Kidney (tissue), 14 donors: ENCODE results near the gene FGGY. TPM values are rescaled to one million over a fixed set of nuclear protein-coding genes. Genes with fewer than 3 reads are reported as not detected.

Source experiments
- DNase-seq, 5 donors: peaks; one replicate each; pipeline ENCODE4 v3.0.0-alpha.2; 2013 to 2020
- FAIRE-seq: peaks from 2 replicates; lab custom pipeline; 2012; peaks lifted over from hg19 to GRCh38; lab: Jason Lieb, UNC
- H3K27ac ChIP-seq, 2 donors: one replicate each; pipeline ENCODE4 v1.7.0; 2013; ENCODE audit warnings: low read depth in 2 of 2, low read length in 2 of 2, inconsistent platforms in 1 of 2
- H3K27me3 ChIP-seq: one replicate; pipeline ENCODE4 v1.7.1; 2013; ENCODE audit warnings: low read length, inconsistent platforms; ENCODE audit not compliant: control insufficient read depth, insufficient read depth
- H3K36me3 ChIP-seq, 3 donors: one replicate each; pipeline versions ENCODE4 v1.7.0 to v1.7.1; 2013; ENCODE audit warnings: low read length in 3 of 3, control low read depth in 1 of 3, inconsistent platforms in 1 of 3; ENCODE audit not compliant: insufficient read depth in 3 of 3, control insufficient read depth in 2 of 3
- H3K4me1 ChIP-seq, 3 donors: one replicate each; pipeline versions ENCODE4 v1.7.0 to v1.7.1; 2013; ENCODE audit warnings: low read length in 3 of 3, inconsistent platforms in 1 of 3, low read depth in 1 of 3; ENCODE audit not compliant: control insufficient read depth in 2 of 3, insufficient read depth in 2 of 3
- H3K4me3 ChIP-seq, 3 donors: one replicate each; pipeline versions ENCODE4 v1.7.0 to v1.8.1; 2013; ENCODE audit warnings: low read length in 3 of 3, control low read depth in 1 of 3, inconsistent platforms in 1 of 3
- H3K9ac ChIP-seq, 3 donors: one replicate each; pipeline versions ENCODE4 v1.7.0 to v1.7.1; 2013; ENCODE audit warnings: low read length in 3 of 3, control low read depth in 1 of 3, inconsistent platforms in 1 of 3
- H3K9me3 ChIP-seq, 3 donors: one replicate each; pipeline versions ENCODE4 v1.7.0 to v1.7.1; 2013; ENCODE audit warnings: low read length in 3 of 3, control low read depth in 1 of 3, inconsistent platforms in 1 of 3; ENCODE audit not compliant: control insufficient read depth in 2 of 3, insufficient read depth in 1 of 3
- CTCF ChIP-seq: IDR thresholded peaks from 3 replicates; pipeline ENCODE4 v1.5.1; 2012; ENCODE audit warnings: mild to moderate bottlenecking, moderate library complexity, borderline replicate concordance; ENCODE audit not compliant: insufficient read depth; ENCODE audit errors: extremely low read depth
- intact Hi-C: fragments of 100-400 bp; cut with DNase I; formaldehyde crosslinking; loops from one replicate; pipeline ENCODE4 v1.11.1; 2022
- polyA plus RNA-seq: library from polyadenylated mRNA; stranded (reverse); fragments of 350-450 nt; fragmentation: Illumina TruSeq; extraction: RNeasy Lipid Tissue Mini Kit (QIAGEN cat#74804); gene quantifications from one replicate; pipeline ENCODE4 v1.2.3, GENCODE V29; 2014; ENCODE audit warnings: low read depth, low replicate concordance; ENCODE audit not compliant: insufficient read depth
- total RNA-seq: library from RNA; stranded (reverse); fragmentation: NEBNext Ultra II Directional; extraction: Animal tissue kit (Norgen Biotek cat#: 25700); gene quantifications from one replicate; pipeline ENCODE4 v1.2.1, GENCODE V29; 2021
- donor health status: control.
- donor health status: control.
- donor health status: control.
- donor health status: control.
- donor health status: control.
- donor health status: DM: yes; HTN: yes; CAD: no.
- donor health status: Normal renal cell carcinoma (clear cell type).

Gene FGGY
- total and polyA plus RNA-seq, 2 donors from 2014 or later: 11.2 to 31.0 TPM

DNA sequence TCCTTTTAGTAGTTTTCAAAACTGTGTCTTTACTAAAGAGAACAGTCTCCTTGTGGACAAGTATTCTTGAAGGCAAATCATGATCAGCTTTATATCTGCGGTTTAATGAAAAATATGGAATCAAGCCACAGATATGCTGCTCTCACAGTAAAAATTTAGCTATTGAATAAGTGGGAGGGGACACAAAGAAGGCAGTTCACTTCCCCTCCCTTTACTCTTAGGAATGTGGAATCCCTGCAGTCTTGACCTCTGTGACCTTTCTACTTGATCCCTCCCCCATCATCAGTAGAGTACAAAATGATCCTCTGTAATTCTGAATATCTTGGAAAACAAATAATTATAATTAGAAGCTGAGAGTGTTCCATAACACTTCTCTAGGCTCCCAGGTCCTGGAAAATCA is 381.1 kb downstream of the FGGY start:
- intact Hi-C loops: no loop called here
- FAIRE-seq (no peak), DNase-seq (peak in 1 of 5 donors; percentile 40)
- Histone ChIP-seq H3K27me3 (no peaks in the 10 kb centered on the region), H3K9me3 (no peaks in the 10 kb centered on the region), H3K36me3 (no peaks in the 10 kb centered on the region), H3K27ac (no peak overlapping the region), H3K9ac (no peak overlapping the region), H3K4me1 (peaks cover 0 to 3% (median 3%) of the 10 kb centered on the region in 3 donors), H3K4me3 (no peak overlapping the region)
- no peak for TF ChIP-seq CTCF

DNA sequence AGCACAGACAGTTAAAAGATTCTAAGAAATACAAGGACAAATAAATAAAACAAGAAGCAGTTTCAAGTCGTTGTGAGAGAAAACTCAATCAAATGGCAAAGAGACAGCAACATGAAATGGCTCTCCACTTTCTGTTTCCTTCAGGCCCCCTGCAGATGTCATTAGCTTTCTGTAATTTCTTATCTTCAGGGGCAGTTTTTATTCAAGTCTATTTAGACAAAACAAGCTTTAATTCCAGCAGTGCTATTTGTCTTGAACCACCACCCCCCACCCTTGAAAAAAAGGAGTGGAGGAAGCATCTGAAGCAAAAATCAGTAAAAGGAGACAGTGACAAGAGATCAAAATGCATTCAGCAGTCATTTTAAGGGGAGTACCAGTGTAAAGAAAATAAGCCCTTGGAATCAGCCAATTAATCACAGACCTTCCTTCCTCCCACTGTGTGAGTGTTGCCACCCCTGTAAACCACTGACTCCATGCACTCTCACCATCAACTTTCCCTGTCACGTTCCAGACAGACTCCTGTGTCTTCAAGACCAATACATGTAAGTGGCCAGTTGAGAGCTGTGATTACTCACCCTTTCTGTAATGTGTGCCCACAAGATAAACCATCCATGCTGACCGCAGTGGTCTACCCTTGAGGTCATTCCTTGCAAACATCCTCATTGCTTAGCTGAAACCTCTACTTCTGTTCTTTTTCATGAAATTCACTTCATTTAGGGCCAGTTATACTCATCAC is 381.8 kb downstream of the FGGY start:
- no peak for TF ChIP-seq CTCF
- Histone ChIP-seq H3K36me3 (no peaks in the 10 kb centered on the region), H3K4me3 (no peak overlapping the region), H3K4me1 (peaks cover 0 to 3% (median 3%) of the 10 kb centered on the region in 3 donors), H3K27ac (no peak overlapping the region), H3K27me3 (no peaks in the 10 kb centered on the region), H3K9me3 (no peaks in the 10 kb centered on the region), H3K9ac (no peak overlapping the region)
- intact Hi-C loops: no loop called here
- peak in 4 of 5 donors; percentile 74 to 93 (median 86) for DNase-seq
- no peak for FAIRE-seq

DNA sequence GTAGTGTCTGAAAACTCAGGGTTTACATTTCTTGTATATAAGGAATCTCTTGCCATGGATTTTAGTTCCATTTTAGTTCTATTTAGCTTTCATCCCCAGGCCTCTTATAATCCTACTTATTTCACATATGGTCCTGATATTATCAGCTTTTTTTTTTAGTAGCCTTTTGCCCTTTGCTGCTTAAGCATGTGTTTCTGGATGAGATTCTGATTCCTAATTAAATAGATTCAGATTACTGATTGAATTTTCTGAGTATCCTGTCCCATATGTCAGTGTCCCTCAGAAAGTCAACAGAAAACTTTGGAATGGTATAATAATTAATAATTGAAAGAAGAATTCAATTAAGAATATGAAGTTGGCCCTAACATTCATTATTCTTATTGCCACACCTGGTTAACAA is 383.1 kb downstream of the FGGY start:
- Histone ChIP-seq H3K27ac (no peak overlapping the region), H3K9me3 (no peaks in the 10 kb centered on the region), H3K4me1 (peaks cover 0 to 3% (median 0%) of the 10 kb centered on the region in 3 donors), H3K9ac (no peak overlapping the region), H3K4me3 (no peak overlapping the region), H3K36me3 (no peaks in the 10 kb centered on the region), H3K27me3 (no peaks in the 10 kb centered on the region)
- TF ChIP-seq CTCF: no peak
- FAIRE-seq (no peak), DNase-seq (no peak)
- intact Hi-C loops: no loop called here
